Fibroblast of villous mesenchyme (primary cell): Measurements from ENCODE around the gene FOSL1. TPM values are rescaled to one million over a fixed set of nuclear protein-coding genes. Genes with fewer than 3 reads are reported as not detected.
A peak's percentile ranks its signal among the peaks of the same experiment; 100 is the strongest.

Experiments used
- DNase-seq: peaks from one replicate; pipeline ENCODE4 v3.0.0-alpha.2; 2010; ENCODE audit warnings: low read depth
- H3K4me3 ChIP-seq: 2 replicates; pipeline ENCODE4 v1.5.1; 2011; ENCODE audit warnings: low read depth, mild to moderate bottlenecking, low read length
- CTCF ChIP-seq: IDR thresholded peaks from 2 replicates; pipeline ENCODE4 v1.5.1; 2012; ENCODE audit warnings: low read depth, mild to moderate bottlenecking, low read length; ENCODE audit not compliant: insufficient read depth
- total RNA-seq: library from RNA; depleted of rRNA; stranded (reverse); fragments of >200 nt; gene quantifications from 2 replicates; pipeline ENCODE4 v1.2.3, GENCODE V29; 2012

Gene FOSL1
- total RNA-seq, 1 donor, result 41.0 TPM

GRCh38 chr11:65917077-65917433 lies 16.9 kb upstream of the FOSL1 start:
- H3K4me3 ChIP-seq, result peak overlapping the region; percentile 94
- TF ChIP-seq CTCF, result no peak
- no peak for DNase-seq

GRCh38 chr11:65916391-65916790 lies 16.2 kb upstream of the FOSL1 start:
- no peak for DNase-seq
- H3K4me3 ChIP-seq, result peak overlapping the region; percentile 18
- TF ChIP-seq CTCF, result no peak

- peak overlapping the region; percentile 18 for H3K4me3 ChIP-seq
- no peak for TF ChIP-seq CTCF
- peak; percentile 96 for DNase-seq
Observed at GRCh38 chr11:65915821-65916251, 15.6 kb upstream of the FOSL1 start.

- TF ChIP-seq CTCF, result no peak
- no peak overlapping the region for H3K4me3 ChIP-seq
- DNase-seq, result no peak
Observed at GRCh38 chr11:65915101-65915820, 15.1 kb upstream of the FOSL1 start.

GRCh38 chr11:65912845-65913244 lies 12.7 kb upstream of the FOSL1 start:
- H3K4me3 ChIP-seq, result no peak overlapping the region
- DNase-seq, result peak; percentile 56
- no peak for TF ChIP-seq CTCF

- peak; percentile 18 for TF ChIP-seq CTCF
- H3K4me3 ChIP-seq, result no peak overlapping the region
- DNase-seq, result peak; percentile 79
Observed at GRCh38 chr11:65911682-65912568, 11.7 kb upstream of the FOSL1 start.
